Stimulated activated CD4-positive, alpha-beta T cell treated with anti-CD3 and anti-CD28 coated beads, Interleukin-15, amount 100 ng/mL, for 48 hours (primary cell): Measurements from ENCODE around the gene AGK.
A peak's percentile ranks its signal among the peaks of the same experiment; 100 is the strongest.
"Not testable (repeated sequence)": the region's sequence is repeated elsewhere in the genome, so short reads cannot be mapped to it uniquely, and the experiment has no call there.

Experiments used
- DNase-seq, 2 donors: peaks; one replicate each; pipeline ENCODE4 v3.0.0-alpha.2; 2020; ENCODE audit warnings: low read depth in 2 of 2

AGK gene

DNA sequence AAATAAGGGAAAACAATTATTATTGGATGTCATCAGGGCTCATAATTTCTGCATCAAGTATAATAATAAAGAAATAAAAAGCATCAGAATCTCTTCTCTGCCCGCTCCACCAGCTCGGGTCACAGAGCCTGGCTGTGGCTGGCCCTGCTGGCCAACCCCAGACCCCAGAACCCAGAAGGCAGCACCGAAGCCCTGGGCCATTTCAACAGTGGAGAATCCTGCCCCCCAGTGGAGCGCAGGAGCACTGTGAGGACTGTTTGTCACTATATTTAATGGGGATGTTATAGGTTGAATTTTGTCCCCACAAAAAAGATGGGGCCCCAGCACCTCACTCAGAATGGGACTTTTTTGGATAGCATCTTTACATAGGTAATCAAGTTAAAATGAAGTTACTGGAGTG lies 123.5 kb downstream of the AGK start:
- no peak for DNase-seq

DNA sequence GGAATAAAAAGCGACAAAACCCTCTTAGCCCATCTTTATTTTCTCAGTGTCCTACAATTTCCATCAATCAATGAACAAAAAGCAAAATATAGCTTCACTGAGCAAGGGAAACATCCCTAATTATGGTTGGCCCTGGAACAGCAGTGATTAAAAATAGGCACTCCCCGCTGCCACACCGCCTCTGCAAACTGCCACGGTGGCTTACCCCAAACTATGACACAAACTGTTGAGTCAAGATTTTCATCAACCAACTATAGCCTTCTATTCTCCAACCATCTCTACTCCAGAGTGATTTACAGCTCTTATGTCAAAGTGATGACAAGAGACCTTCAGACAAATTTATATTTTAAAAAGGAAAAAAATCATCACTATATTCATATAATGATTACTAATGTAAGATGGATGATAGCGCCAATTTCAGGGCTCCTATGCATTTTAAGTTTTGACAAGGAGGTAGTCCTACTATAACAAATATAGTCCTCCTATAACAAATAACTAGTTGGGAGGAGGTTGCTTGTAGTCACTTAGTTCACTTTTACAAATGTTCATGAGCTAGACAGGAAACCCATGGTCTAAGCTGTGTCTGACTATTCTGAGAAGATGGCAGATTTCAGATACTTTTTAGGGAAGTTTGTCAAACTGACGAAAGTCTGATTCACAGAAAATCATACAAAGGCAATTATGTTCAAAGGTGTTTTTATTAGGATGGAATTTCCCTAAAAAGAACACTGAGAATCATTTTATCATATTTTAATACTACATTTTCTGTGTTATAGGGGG lies 124.4 kb downstream of the AGK start:
- DNase-seq = no peak

GRCh38 chr7:141676618-141677017 lies 125.4 kb downstream of the AGK start:
- DNase-seq = no peak

GRCh38 chr7:141679014-141679413 lies 127.8 kb downstream of the AGK start:
- no peak for DNase-seq

- no peak for DNase-seq
Observed at GRCh38 chr7:141685285-141686023, 134.2 kb downstream of the AGK start.

GRCh38 chr7:141686074-141686473 lies 134.9 kb downstream of the AGK start:
- no peak for DNase-seq

DNA sequence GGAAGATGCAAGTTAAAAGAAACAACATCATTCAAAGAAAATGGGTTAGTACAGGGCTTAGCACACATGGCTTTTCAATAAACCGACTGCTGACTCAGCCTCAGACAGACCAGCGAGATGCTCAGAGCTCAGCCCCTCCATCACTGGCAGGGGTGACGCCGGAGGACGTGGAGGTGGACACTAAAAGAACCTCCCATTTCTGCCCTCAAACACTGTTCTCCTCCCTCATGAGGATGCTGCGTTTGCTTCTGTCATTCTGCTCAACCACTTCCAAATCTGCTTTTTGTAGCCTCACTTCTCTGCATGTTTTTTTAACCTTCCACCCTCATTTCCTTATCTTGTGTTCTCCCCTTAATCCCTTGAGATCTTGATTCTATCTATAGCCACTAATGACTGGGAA lies 135.5 kb downstream of the AGK start:
- no peak for DNase-seq

DNA sequence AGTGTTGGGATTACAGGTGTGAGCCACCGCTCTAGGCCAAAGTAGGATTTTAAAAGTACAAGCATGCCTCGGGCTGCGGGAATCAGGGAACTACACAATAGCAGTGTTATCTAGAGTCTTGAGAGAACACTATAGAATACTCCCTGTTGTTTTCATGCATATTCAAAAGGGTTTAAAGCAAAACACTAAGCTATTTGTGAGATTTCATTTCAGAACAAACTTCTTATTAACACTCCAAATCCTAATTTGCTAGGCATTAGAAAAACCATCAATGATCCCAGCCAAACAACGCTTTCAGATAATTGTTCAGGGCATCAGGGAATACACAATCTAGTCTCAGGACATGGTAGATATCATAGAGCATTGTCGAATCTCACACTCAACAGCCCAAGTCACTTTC lies 136.8 kb downstream of the AGK start:
- no peak for DNase-seq

GRCh38 chr7:141689072-141689825 lies 138.0 kb downstream of the AGK start:
- DNase-seq = not testable (repeated sequence)

DNA sequence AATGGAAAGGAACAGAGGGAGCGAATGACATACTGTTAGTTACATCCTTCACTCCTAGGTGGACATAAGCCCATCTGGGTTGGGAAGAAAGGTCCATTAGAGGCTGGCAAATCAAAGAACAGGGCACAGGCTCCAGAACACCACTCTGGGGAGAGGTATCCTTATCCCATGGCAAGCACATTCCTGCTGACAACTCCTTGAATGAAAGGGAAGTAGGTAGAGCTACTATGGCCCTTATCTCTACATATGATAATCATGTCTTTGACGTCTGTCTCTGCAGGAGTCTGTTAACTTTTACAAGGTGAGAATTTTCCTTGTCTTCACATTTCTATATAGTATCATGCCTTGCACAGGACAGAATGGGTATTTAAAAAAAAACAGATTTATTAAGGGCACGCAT lies 140.3 kb downstream of the AGK start:
- DNase-seq = no peak

DNA sequence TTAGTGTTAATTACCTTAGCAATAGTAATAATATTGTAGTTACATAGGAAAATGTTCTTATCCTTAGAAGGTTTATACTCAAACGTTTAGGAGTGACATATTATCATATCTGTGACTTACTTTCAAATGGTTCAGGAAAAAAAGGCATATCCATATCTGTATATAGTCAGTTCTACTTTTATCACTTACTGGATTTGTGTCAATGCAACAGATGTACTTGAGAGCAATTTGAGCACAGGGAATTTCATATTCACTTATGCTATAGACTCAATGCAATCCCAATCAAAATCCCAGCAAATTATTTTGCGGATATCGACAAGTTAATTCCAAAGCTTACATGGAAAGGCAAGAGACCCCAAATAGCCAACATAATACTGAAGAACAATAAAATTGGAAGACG lies 140.8 kb downstream of the AGK start:
- DNase-seq = no peak

DNA sequence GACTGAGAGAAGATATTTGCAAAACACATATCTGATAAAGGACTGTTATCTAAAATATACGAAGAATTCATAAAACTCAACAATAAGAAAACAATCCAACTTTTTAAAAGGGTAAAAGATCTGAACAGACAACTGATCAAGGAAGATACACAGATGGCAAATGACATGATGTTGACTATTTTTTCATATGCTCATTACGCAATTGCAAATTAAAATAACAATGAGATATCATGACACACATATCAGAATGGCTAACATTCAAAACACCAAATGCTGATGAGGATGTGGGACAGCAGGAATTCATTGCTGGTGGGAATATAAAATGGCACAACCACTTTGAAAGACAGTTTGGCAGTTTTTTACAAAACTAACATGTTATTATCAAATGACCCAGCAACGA lies 141.9 kb downstream of the AGK start:
- no peak for DNase-seq

DNA sequence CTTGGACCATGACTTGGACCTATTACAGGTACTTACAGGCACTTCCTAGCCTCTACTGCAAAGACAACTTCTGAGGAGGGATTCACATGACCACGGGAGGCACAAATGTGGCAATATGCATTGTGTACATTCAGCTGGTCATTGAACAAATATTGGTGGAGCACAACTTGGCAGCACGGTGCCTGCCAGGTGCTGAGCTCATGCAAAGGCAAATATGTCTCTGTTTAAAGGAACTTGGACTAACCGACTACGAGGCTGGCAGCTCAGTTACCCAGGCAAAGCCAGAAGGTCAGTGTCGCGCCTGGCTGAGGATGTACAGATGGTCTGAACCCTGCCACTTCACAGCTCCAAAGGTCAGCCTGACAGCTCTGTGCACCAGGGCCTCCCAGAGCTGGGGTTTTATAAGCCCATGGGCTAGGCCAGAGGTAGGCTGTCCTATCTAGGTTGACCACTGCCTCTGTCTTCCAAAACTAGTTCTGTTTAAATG lies 144.6 kb downstream of the AGK start:
- DNase-seq = no peak

DNA sequence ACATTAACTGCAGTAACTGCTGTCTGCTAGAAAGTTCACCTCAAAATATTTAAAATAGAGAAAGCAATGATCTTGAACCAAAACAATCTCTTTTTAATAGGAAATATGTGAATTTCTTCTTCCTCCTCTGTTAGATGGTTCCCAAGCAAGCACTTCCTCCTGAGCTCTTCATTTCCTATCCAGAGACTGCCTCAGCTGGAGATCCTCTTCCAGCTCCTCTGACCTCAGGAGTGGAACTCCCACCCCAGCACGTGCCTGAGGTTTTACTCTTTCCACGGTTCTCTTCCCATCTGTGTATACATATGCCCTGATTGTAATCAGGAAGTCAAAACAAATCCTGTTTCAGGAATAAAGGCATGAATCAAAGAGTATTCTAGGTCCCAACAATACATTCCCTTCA lies 145.1 kb downstream of the AGK start:
- no peak for DNase-seq

DNA sequence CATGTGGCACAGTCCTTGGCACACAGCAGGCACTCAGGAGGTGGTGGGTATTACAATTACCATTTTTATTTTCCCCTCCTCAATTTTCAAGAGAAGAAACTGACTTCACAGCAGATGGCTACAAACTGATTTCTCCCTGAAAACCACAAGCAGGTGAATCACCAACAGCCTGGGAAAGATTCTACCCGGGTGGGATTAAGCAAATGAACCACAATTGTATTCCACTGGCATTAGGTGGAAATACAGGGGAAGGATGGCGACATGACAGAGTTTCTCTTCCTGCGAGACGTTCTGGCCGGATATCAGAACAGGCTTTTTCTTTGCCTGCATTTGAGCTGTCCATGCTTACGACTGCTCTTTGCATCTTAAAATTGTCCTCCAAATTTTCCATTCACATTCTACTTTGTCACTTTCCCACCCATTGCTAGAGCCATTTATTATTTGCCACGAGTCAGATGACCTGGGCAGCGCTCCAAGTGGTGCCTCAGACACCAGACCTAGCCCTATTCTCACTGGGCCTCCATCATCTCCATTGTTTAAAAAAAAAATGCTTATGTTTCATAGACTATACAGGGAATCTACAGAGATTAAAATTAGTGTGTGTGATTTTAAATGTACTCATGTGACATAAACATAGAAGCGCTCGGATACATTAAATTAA lies 146.1 kb downstream of the AGK start:
- DNase-seq = no peak

- no peak for DNase-seq
Observed at GRCh38 chr7:141698247-141699015, 147.2 kb downstream of the AGK start.

DNA sequence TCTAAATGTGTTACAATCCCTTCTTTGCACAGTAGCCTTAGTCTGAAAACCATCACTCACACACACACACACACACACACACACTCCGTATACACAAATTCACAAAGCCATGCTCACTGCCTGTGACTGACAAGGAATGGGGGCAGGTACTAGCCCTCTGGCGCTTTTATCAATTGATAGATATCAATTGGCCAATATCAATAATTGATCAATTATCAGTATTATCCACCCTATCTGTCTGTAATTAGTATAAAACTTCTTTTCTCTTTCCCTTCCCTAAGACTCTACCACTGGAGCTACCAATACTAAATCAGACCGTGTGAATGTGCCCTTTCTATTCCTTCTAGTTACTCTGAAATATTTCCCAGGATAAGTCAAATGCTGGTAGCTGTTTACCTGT lies 148.7 kb downstream of the AGK start:
- DNase-seq = no peak

DNA sequence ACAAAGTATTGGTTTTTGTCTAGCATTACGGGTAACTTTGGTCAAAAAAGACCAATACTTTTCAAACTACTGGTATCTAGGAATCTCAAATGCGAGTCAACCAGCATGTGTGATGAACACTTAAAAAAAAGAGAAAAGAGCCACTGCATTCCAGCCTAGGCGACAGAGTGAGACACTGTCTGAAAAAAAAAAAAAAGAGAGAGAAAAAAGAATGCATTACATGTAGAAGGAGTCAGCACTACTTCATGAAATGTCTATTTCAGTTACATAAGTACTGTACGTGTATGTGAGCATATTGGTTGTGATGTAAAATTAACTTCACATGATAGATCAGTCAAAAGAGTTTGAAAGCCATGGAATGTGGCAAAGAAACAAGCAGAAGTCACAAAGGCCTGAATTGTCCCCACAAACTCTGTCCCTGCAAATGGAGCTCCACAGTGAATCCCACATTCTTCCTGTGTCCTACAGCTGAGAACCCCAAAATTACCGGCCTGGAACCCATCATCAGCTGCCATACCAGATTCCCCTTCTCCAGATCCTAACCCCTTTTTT lies 149.2 kb downstream of the AGK start:
- no peak for DNase-seq

DNA sequence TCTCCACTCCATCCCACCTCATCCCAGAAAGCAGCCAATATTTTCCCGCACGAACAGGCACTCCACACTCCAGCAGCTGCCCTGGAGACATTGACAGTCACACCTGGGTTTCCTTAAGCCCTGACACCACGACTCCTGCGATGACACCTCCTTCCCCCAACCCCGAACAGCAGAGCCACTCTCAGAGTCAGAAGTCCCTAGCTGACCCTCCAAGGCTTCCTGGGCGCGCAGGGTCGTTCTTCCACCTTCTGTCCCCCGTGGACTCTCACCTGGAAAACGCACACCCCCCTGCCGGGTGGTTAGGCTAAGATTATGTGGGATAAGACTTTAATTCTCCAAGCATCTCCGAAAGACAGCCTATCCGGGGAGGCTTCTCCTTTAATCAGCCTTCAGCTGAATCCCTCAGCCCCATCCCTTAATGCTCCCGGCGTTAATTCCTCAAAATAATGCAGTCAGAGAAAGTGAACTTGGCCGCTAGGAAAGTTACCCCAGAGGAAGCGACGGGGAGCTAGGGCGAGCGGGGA lies 149.7 kb downstream of the AGK start:
- no peak for DNase-seq

GRCh38 chr7:141701489-141702046 lies 150.4 kb downstream of the AGK start:
- peak; percentile 38 to 45 for DNase-seq
